SK-N-SH (cell line): ENCODE results near the gene RHBG. TPM values are rescaled to one million over a fixed set of nuclear protein-coding genes. Genes with fewer than 3 reads are reported as not detected.

Experiments used
- CTCF ChIA-PET: fragments of 300-600, 350-600 bp; formaldehyde crosslinking; extraction: SDS; loops from one replicate; lab custom pipeline; 2021; lab: Yijun Ruan, JAX
- POLR2A ChIA-PET: fragments of 350-600 bp; sonication (Branson Sonifier 250); formaldehyde crosslinking; extraction: SDS; loops from one replicate; lab custom pipeline; 2020; ENCODE audit warnings: antibody characterized with exemption, inconsistent platforms; lab: Yijun Ruan, JAX
- DNase-seq: peaks from one replicate; pipeline ENCODE4 v3.0.0; 2012
- H2AFZ ChIP-seq: fragments of 200-600 bp; sonication (generic); 2 replicates; pipeline ENCODE4 v1.8.1; 2016; ENCODE audit warnings: antibody characterized with exemption, mild to moderate bottlenecking, low read depth
- H3F3A ChIP-seq: fragments of 200-600 bp; sonication (generic); replicated peaks from 2 replicates; pipeline ENCODE3; 2016; ENCODE audit warnings: antibody characterized with exemption, mild to moderate bottlenecking; ENCODE audit not compliant: insufficient read depth
- H3K27ac ChIP-seq, 2 experiments: fragments of 200-500 bp in 1 of 2; fragments of 200-600 bp in 1 of 2; sonication (Bioruptor generic) in 1 of 2; sonication (generic), shearing (Covaris generic) in 1 of 2; 2 replicates each; pipeline versions ENCODE4 v1.5.1 to v1.6.1; 2014 to 2016; ENCODE audit warnings: low read depth in 2 of 2, inconsistent platforms in 1 of 2, low read length in 1 of 2, mild to moderate bottlenecking in 1 of 2, mixed read lengths in 1 of 2
- H3K27me3 ChIP-seq: fragments of 200-600 bp; sonication (generic), shearing (Covaris generic); 2 replicates; pipeline ENCODE4 v1.6.1; 2016; ENCODE audit warnings: mixed run types; ENCODE audit not compliant: insufficient read depth
- H3K36me3 ChIP-seq, 2 experiments: fragments of 200-500 bp in 1 of 2; fragments of 200-600 bp in 1 of 2; sonication (Bioruptor generic) in 1 of 2; sonication (generic) in 1 of 2; replicated peaks in 1 of 2; 2 replicates each; pipeline versions ENCODE3 to v1.5.1; 2014 to 2016; ENCODE audit warnings: low read length in 1 of 2, mild to moderate bottlenecking in 1 of 2; ENCODE audit not compliant: insufficient read depth in 2 of 2, control insufficient read depth in 1 of 2
- H3K4me1 ChIP-seq, 2 experiments: fragments of 200-500 bp in 1 of 2; fragments of 200-600 bp in 1 of 2; sonication (Bioruptor generic) in 1 of 2; sonication (generic), shearing (Covaris generic) in 1 of 2; 2 replicates each; pipeline versions ENCODE4 v1.5.1 to v1.6.1; 2014 to 2016; ENCODE audit warnings: low read depth in 1 of 2, low read length in 1 of 2, mixed run types in 1 of 2; ENCODE audit not compliant: insufficient read depth in 2 of 2, control insufficient read depth in 1 of 2
- H3K4me2 ChIP-seq: fragments of 200-600 bp; sonication (generic), shearing (Covaris generic); 2 replicates; pipeline ENCODE4 v1.6.1; 2017; ENCODE audit warnings: mixed run types
- H3K4me3 ChIP-seq, 2 experiments: fragments of 200-500 bp in 1 of 2; fragments of 200-600 bp in 1 of 2; sonication (Bioruptor generic) in 1 of 2; sonication (generic), shearing (Covaris generic) in 1 of 2; 2 replicates each; pipeline versions ENCODE4 v1.5.1 to v1.8.1; 2014 to 2016; ENCODE audit warnings: low read depth in 2 of 2, inconsistent platforms in 1 of 2, low read length in 1 of 2, mild to moderate bottlenecking in 1 of 2, mixed read lengths in 1 of 2, moderate library complexity in 1 of 2
- H3K79me2 ChIP-seq: fragments of 200-600 bp; sonication (generic); 2 replicates; pipeline ENCODE4 v1.8.1; 2017; ENCODE audit warnings: mild to moderate bottlenecking; ENCODE audit not compliant: insufficient read depth
- H3K9ac ChIP-seq: fragments of 200-600 bp; sonication (generic); 2 replicates; pipeline ENCODE4 v1.6.1; 2017; ENCODE audit warnings: mixed run types
- H3K9me2 ChIP-seq: fragments of 200-600 bp; sonication (generic); 2 replicates; pipeline ENCODE4 v1.6.1; 2017; ENCODE audit warnings: mixed run types
- H3K9me3 ChIP-seq: fragments of 200-600 bp; sonication (generic); 2 replicates; pipeline ENCODE4 v1.6.1; 2017; ENCODE audit warnings: mixed run types, mild to moderate bottlenecking, moderate library complexity
- H4K20me1 ChIP-seq: fragments of 200-600 bp; sonication (generic); 2 replicates; pipeline ENCODE4 v1.6.1; 2017; ENCODE audit warnings: mild to moderate bottlenecking, mixed run types; ENCODE audit not compliant: insufficient read depth
- CHD2 ChIP-seq: fragments of 150-350 bp; IDR thresholded peaks from 2 replicates; pipeline ENCODE4 v1.6.1; 2018; ENCODE audit warnings: low read length; ENCODE audit not compliant: partially characterized antibody
- ELF1 ChIP-seq: IDR thresholded peaks from 2 replicates; pipeline ENCODE4 v1.4.0; 2012
- EP300 ChIP-seq, 2 experiments: IDR thresholded peaks; 2 replicates each; pipeline versions ENCODE4 v1.4.0 to v1.6.1; 2012; ENCODE audit warnings: borderline replicate concordance in 1 of 2, low read depth in 1 of 2, low read length in 1 of 2
- FOSL2 ChIP-seq: IDR thresholded peaks from 2 replicates; pipeline ENCODE4 v1.4.0; 2012; ENCODE audit warnings: low read depth, mild to moderate bottlenecking, moderate library complexity, borderline replicate concordance
- FOXJ3 ChIP-seq: sonication (generic); formaldehyde crosslinking; IDR thresholded peaks from 2 replicates; pipeline ENCODE4 v1.5.1; 2020; ENCODE audit warnings: mild to moderate bottlenecking, missing genetic modification reagents
- GABPA ChIP-seq: IDR thresholded peaks from 2 replicates; pipeline ENCODE4 v1.4.0; 2012; ENCODE audit warnings: low read depth, mild to moderate bottlenecking
- MXI1 ChIP-seq: IDR thresholded peaks from 2 replicates; pipeline ENCODE4 v1.6.1; 2012; ENCODE audit warnings: mild to moderate bottlenecking, low read depth, low read length, improper control_type of control experiment
- NRF1 ChIP-seq: IDR thresholded peaks from 2 replicates; pipeline ENCODE4 v1.6.1; 2012; ENCODE audit warnings: low read depth, mild to moderate bottlenecking, low read length
- PBX3 ChIP-seq: IDR thresholded peaks from 2 replicates; pipeline ENCODE4; 2012
- RCOR1 ChIP-seq: fragments of 150-350 bp; IDR thresholded peaks from 2 replicates; pipeline ENCODE4 v1.6.1; 2017; ENCODE audit warnings: antibody characterized with exemption, low read length
- REST ChIP-seq: IDR thresholded peaks from 2 replicates; pipeline ENCODE4 v1.6.1; 2012; ENCODE audit warnings: mild to moderate bottlenecking, low read depth, low read length, moderate library complexity
- RFX5 ChIP-seq: IDR thresholded peaks from 2 replicates; pipeline ENCODE4 v1.6.1; 2012; ENCODE audit warnings: mild to moderate bottlenecking, improper control_type of control experiment, low read length
- RXRA ChIP-seq: IDR thresholded peaks from 2 replicates; pipeline ENCODE4 v1.4.0; 2012; ENCODE audit warnings: low read depth, mild to moderate bottlenecking, borderline replicate concordance
- SIN3A ChIP-seq: IDR thresholded peaks from 2 replicates; pipeline ENCODE4 v1.6.1; 2012; ENCODE audit warnings: low read depth, mild to moderate bottlenecking, low read length, moderate library complexity, borderline replicate concordance
- SMC3 ChIP-seq: IDR thresholded peaks from 2 replicates; pipeline ENCODE4 v1.6.1; 2012; ENCODE audit warnings: low read depth, low read length, improper control_type of control experiment
- TEAD4 ChIP-seq: IDR thresholded peaks from 2 replicates; pipeline ENCODE4 v1.4.0; 2012; ENCODE audit warnings: mild to moderate bottlenecking, borderline replicate concordance; ENCODE audit not compliant: insufficient read depth
- WGBS: methylation state at CpG from one replicate; pipeline ENCODE4 v1.1.6; 2017; ENCODE audit warnings: low lambda C conversion rate; 5-methylcytosine and 5-hydroxymethylcytosine counted together
- polyA plus RNA-seq, 3 experiments: library from polyadenylated mRNA; depleted of rRNA; stranded (reverse); fragments of >200 nt; gene quantifications; 2 replicates each; pipeline ENCODE4 v1.2.3, GENCODE V29; 2012
- TF ChIP-seq, protein P1 (sequence below): fragments of 200-600 bp; sonication (generic); IDR thresholded peaks from 2 replicates; pipeline ENCODE4 v1.6.1; 2017; ENCODE audit warnings: antibody characterized with exemption, mild to moderate bottlenecking, moderate library complexity
- TF ChIP-seq, protein P2 (sequence below): IDR thresholded peaks from 2 replicates; pipeline ENCODE4 v1.4.0; 2012; ENCODE audit warnings: low read depth, borderline replicate concordance

RHBG gene
- polyA plus RNA-seq, 1 of the 3 experiments (the other 2 are of a cell fraction) = 0.18 TPM

GRCh38 chr1:156412653-156413321, 43.8 kb downstream of the RHBG start:
- no peak overlapping the region for H2AFZ ChIP-seq
- no peaks in the 10 kb centered on the region for H3F3A ChIP-seq
- DNase-seq = no peak
- H3K27ac ChIP-seq = no peak overlapping the region
- no peak overlapping the region for H3K4me2 ChIP-seq
- no peak overlapping the region for H3K9ac ChIP-seq
- WGBS = 81% methylated on average over 9 of the region's 10 CpGs
- H3K9me2 ChIP-seq = no peaks in the 10 kb centered on the region
- POLR2A ChIA-PET = no interaction called here
- no peaks in the 10 kb centered on the region for H4K20me1 ChIP-seq
- H3K79me2 ChIP-seq = no peaks in the 10 kb centered on the region
- H3K27me3 ChIP-seq = no peaks in the 10 kb centered on the region
- no peaks in the 10 kb centered on the region for H3K36me3 ChIP-seq
- no peaks in the 10 kb centered on the region for H3K4me1 ChIP-seq
- CTCF ChIA-PET = interaction anchor here (3.6 to 29.5 kb wide), 2 partner anchors 29 to 33 kb away, joined by 19 to 412 read pairs; no protein-coding TSS in a partner anchor
- H3K4me3 ChIP-seq = no peak overlapping the region
- no peaks in the 10 kb centered on the region for H3K9me3 ChIP-seq
- TF ChIP-seq REST = no peak
- TF ChIP-seq FOSL2 = no peak
- TF ChIP-seq RXRA = no peak
- no peak for TF ChIP-seq FOXJ3 (CRISPR knock-in tag)
- TF ChIP-seq ELF1 = no peak
- TF ChIP-seq, protein P1, sequence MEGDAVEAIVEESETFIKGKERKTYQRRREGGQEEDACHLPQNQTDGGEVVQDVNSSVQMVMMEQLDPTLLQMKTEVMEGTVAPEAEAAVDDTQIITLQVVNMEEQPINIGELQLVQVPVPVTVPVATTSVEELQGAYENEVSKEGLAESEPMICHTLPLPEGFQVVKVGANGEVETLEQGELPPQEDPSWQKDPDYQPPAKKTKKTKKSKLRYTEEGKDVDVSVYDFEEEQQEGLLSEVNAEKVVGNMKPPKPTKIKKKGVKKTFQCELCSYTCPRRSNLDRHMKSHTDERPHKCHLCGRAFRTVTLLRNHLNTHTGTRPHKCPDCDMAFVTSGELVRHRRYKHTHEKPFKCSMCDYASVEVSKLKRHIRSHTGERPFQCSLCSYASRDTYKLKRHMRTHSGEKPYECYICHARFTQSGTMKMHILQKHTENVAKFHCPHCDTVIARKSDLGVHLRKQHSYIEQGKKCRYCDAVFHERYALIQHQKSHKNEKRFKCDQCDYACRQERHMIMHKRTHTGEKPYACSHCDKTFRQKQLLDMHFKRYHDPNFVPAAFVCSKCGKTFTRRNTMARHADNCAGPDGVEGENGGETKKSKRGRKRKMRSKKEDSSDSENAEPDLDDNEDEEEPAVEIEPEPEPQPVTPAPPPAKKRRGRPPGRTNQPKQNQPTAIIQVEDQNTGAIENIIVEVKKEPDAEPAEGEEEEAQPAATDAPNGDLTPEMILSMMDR = no peak
- no peak for TF ChIP-seq TEAD4
- no peak for TF ChIP-seq EP300 (IDR thresholded peaks at IDR 0.05; ENCODE audit: borderline replicate concordance in 1 of 2, low read depth in 1 of 2, low read length in 1 of 2)
- TF ChIP-seq RFX5 = no peak
- no peak for TF ChIP-seq RCOR1
- no peak for TF ChIP-seq SIN3A
- no peak for TF ChIP-seq SMC3
- TF ChIP-seq CHD2 = no peak
- TF ChIP-seq NRF1 = no peak
- TF ChIP-seq PBX3 = no peak
- TF ChIP-seq GABPA = no peak
- TF ChIP-seq MXI1 = no peak
- TF ChIP-seq, protein P2, sequence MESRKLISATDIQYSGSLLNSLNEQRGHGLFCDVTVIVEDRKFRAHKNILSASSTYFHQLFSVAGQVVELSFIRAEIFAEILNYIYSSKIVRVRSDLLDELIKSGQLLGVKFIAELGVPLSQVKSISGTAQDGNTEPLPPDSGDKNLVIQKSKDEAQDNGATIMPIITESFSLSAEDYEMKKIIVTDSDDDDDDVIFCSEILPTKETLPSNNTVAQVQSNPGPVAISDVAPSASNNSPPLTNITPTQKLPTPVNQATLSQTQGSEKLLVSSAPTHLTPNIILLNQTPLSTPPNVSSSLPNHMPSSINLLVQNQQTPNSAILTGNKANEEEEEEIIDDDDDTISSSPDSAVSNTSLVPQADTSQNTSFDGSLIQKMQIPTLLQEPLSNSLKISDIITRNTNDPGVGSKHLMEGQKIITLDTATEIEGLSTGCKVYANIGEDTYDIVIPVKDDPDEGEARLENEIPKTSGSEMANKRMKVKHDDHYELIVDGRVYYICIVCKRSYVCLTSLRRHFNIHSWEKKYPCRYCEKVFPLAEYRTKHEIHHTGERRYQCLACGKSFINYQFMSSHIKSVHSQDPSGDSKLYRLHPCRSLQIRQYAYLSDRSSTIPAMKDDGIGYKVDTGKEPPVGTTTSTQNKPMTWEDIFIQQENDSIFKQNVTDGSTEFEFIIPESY = no peak
- TF ChIP-seq, all 33 proteins: peak for 0
